Subcutaneous abdominal adipose tissue (tissue), 5 donors: ENCODE measurements around the gene IGSF3.
"Not testable (repeated sequence)": the region's sequence is repeated elsewhere in the genome, so short reads cannot be mapped to it uniquely, and the experiment has no call there.

ENCODE experiments used
- H3K27ac ChIP-seq: one replicate; pipeline ENCODE4 v1.7.0; 2013; ENCODE audit warnings: low read depth, mild to moderate bottlenecking, inconsistent platforms, low read length, moderate library complexity
- H3K27me3 ChIP-seq, 5 donors: one replicate each; pipeline ENCODE4 v1.7.0; 2013; ENCODE audit warnings: low read length in 5 of 5, inconsistent platforms in 1 of 5; ENCODE audit not compliant: control insufficient read depth in 5 of 5, insufficient read depth in 4 of 5
- H3K36me3 ChIP-seq, 5 donors: one replicate each; pipeline ENCODE4 v1.7.0; 2013; ENCODE audit warnings: low read length in 5 of 5; ENCODE audit not compliant: control insufficient read depth in 5 of 5, insufficient read depth in 5 of 5
- H3K4me1 ChIP-seq, 5 donors: one replicate each; pipeline ENCODE4 v1.7.0; 2013; ENCODE audit warnings: low read length in 5 of 5, mild to moderate bottlenecking in 3 of 5, moderate library complexity in 1 of 5; ENCODE audit not compliant: control insufficient read depth in 5 of 5, insufficient read depth in 5 of 5
- H3K4me3 ChIP-seq, 5 donors: one replicate each; pipeline ENCODE4 v1.7.0; 2013; ENCODE audit warnings: low read length in 5 of 5, low read depth in 1 of 5
- H3K9ac ChIP-seq, 5 donors: one replicate each; pipeline ENCODE4 v1.7.0; 2013; ENCODE audit warnings: low read length in 5 of 5, mild to moderate bottlenecking in 4 of 5, moderate library complexity in 3 of 5
- H3K9me3 ChIP-seq, 5 donors: one replicate each; pipeline ENCODE4 v1.7.0; 2013; ENCODE audit warnings: low read length in 5 of 5; ENCODE audit not compliant: control insufficient read depth in 5 of 5
- donor health status: healthy.
- donor health status: healthy.
- donor health status: healthy.
- donor health status: healthy.
- donor health status: healthy.

The IGSF3 gene

DNA sequence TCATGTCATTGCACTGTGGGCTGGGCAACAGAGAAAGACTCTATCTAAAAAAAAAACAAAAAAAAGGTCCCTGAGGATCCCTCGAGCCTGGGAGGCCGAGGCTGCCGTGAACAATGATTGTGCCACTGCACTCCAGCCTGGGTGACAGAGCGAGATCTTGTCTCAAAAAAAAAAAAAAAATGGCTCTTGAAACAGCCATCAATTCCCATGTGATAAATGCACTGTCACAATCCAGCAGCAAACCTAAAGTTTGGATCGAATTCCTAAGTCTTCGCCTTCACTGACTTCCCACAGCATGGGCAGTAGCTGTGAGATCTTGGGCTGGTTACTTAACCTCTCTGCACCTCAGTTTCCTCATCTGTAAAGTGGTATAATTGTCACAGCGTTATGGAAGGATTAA is 43.5 kb downstream of the IGSF3 start:
- H3K36me3 ChIP-seq, result no peaks in the 10 kb centered on the region
- peaks cover 0 to 3% (median 0%) of the 10 kb centered on the region in 5 donors for H3K9me3 ChIP-seq
- H3K4me3 ChIP-seq, result no peak overlapping the region
- H3K4me1 ChIP-seq, result no peaks in the 10 kb centered on the region
- H3K27me3 ChIP-seq, result no peaks in the 10 kb centered on the region
- no peak overlapping the region for H3K27ac ChIP-seq
- no peak overlapping the region for H3K9ac ChIP-seq

- H3K27me3 ChIP-seq, H3K36me3 ChIP-seq, H3K4me3 ChIP-seq, H3K9me3 ChIP-seq, H3K9ac ChIP-seq, H3K27ac ChIP-seq, H3K4me1 ChIP-seq: not testable (repeated sequence)
These were observed 45.0 kb downstream of the IGSF3 start for GRCh38 chr1:116622496-116622895.

GRCh38 chr1:116621756-116622155 is 45.8 kb downstream of the IGSF3 start:
- H3K4me1 ChIP-seq, H3K4me3 ChIP-seq, H3K36me3 ChIP-seq, H3K9me3 ChIP-seq, H3K27me3 ChIP-seq, H3K27ac ChIP-seq, H3K9ac ChIP-seq: not testable (repeated sequence)

DNA sequence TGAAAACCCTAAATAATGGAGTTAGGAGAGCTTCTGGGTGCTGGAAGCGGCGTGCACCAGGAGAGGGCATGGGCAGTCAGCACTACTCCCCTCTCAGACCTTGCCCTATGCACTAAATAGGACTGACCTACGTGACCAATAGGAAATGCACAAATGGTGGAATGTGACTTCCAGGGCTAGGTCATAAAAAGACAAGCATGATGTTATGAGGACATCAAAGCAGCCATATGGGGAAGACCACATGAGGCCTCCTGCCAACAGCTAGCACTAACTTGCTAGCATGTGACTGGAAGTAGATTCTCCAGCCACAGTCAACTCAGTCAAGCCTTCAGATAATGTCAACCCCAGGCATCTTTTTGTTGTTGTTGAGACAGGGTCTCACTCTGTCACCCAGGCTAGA is 47.1 kb downstream of the IGSF3 start:
- H3K36me3 ChIP-seq, H3K4me3 ChIP-seq, H3K9ac ChIP-seq, H3K4me1 ChIP-seq, H3K27me3 ChIP-seq, H3K9me3 ChIP-seq, H3K27ac ChIP-seq: not testable (repeated sequence)

DNA sequence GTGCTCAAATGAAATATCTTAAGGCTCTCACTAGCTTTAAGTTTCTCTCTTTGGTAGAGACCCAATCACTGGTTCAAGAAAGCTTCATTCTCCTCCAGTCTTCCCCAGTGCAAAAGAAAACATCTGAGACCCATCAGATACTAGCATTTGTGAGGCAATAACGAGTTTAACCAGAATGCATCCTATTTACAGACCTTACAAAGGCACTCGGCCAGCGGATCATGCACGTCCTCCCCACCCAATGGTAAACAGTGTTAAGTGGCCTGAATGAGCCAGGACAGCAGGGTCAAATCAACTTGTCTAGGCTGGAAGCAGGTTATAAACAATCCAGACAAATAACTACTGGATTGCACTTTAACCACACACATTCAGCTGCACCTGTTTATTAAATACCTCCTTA is 48.4 kb downstream of the IGSF3 start:
- H3K27ac ChIP-seq, H3K4me3 ChIP-seq, H3K4me1 ChIP-seq, H3K9ac ChIP-seq, H3K9me3 ChIP-seq, H3K27me3 ChIP-seq, H3K36me3 ChIP-seq: not testable (repeated sequence)

DNA sequence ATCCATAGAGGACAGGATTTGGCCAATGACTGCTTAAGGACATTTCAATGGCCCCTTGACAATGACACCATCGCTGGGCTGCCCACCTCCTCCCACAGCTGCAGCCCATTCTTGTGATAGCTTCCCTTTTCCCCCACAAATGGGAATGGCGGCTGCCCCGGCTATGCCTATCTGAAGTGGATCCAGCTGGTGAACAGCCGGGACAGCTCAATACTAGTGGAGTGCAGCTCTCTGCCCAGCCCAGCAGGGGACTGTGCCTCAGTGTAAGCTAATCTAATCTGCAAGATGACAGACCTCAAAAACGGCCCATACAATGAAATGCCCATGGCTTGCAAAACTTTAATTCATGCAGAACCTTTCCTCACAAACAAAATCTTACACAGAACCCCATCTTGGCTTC is 49.7 kb downstream of the IGSF3 start:
- not testable (repeated sequence) for H3K27ac ChIP-seq, H3K9me3 ChIP-seq, H3K4me1 ChIP-seq, H3K9ac ChIP-seq, H3K36me3 ChIP-seq, H3K4me3 ChIP-seq, H3K27me3 ChIP-seq

DNA sequence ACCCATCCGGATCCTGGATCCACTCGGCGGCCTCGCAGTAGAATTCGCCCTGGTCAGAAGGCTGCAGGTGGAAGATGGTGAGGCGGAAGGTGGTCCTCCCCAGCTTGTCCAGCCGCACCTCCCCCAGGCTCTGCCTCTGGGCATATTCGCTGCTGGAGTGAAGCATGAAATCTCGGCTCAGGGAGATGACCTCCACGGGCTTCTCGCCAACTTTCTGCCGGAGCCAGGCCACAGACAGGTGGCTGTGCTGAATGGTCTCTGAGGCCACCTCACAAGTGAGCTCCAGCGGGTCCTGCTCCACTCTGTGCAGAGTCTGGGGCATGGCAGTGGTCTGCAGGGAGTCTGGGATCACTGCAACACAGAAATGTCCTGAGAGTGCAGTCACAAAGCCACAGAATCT is 53.7 kb downstream of the IGSF3 start:
- not testable (repeated sequence) for H3K9ac ChIP-seq, H3K36me3 ChIP-seq, H3K9me3 ChIP-seq, H3K27ac ChIP-seq, H3K4me1 ChIP-seq, H3K4me3 ChIP-seq, H3K27me3 ChIP-seq

- not testable (repeated sequence) for H3K36me3 ChIP-seq, H3K9ac ChIP-seq
These were observed 57.6 kb downstream of the IGSF3 start for GRCh38 chr1:116609801-116610371.

DNA sequence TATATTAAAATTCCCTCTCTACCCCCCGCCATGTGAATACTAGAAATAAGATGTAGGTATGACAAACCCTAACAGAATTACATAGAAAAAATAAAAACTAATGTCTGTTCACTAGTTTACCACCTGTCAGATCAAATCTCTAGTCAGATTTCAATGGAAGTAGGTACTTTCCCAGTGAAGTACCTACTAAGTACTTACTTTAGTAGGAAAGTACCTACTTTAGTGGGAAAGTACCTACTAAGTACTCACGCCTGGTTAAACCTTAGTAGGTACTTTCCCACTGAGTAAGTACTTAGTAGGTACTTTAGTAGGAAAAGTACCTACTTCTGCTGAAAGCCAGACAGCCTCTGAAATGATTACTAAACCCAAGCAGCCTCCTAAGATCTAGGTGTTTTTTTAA is 58.7 kb downstream of the IGSF3 start:
- not testable (repeated sequence) for H3K4me1 ChIP-seq, H3K36me3 ChIP-seq, H3K27me3 ChIP-seq, H3K9ac ChIP-seq, H3K27ac ChIP-seq, H3K4me3 ChIP-seq, H3K9me3 ChIP-seq

More at GRCh38 chr1:116609801-116610371, 57.6 kb downstream of the IGSF3 start:
- not testable (repeated sequence) for H3K27me3 ChIP-seq, H3K4me3 ChIP-seq, H3K9me3 ChIP-seq, H3K4me1 ChIP-seq, H3K27ac ChIP-seq

GRCh38 chr1:116608151-116608550 is 59.4 kb downstream of the IGSF3 start:
- H3K36me3 ChIP-seq, H3K27me3 ChIP-seq, H3K9me3 ChIP-seq, H3K4me1 ChIP-seq, H3K27ac ChIP-seq, H3K9ac ChIP-seq, H3K4me3 ChIP-seq: not testable (repeated sequence)

DNA sequence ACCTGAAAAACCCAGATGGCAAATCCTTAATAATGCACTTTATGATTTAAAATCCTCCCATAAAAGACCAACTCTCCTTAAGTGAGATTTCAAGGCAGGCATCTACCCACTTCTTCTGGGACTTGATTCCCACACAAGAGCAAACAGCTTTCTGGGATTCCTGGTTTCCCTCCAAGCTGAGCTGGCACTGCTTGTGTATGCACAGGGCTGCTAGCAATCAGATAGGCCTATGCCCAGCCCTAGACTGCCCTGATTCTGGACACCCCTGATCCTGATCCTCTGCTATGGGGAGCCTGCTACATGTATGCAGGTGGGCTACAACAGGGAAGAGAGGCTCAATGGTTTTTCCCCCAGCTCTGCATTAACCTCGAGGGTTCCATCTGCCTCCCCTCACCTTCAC is 60.1 kb downstream of the IGSF3 start:
- H3K4me1 ChIP-seq, H3K9me3 ChIP-seq, H3K27ac ChIP-seq, H3K36me3 ChIP-seq, H3K9ac ChIP-seq, H3K27me3 ChIP-seq, H3K4me3 ChIP-seq: not testable (repeated sequence)
